Measurements from ENCODE around the gene MTG2.

DNA sequence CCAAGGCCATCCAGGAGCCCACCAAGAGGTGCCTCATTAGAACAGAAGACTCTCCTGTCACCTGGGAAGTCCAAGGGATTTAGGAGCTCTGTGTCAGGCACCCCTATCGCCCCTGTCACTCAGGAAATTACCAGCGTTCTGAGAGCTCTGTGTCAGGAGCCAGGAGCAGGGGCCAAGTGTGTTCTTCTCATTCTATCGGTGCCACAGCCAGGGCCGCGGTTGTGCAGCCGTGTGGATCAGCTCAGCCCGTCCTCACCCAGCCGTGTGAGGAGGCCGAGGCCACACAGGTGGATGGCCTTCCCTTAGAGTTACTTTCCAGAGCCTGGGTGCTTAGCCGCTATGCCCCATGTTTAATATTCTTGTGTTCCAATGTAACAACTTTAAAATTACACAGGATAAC is 9.8 kb downstream of the MTG2 start:
- TF ChIP-seq CTCF (IDR thresholded peaks at IDR 0.05) (no peak), POLR2A (IDR thresholded peaks at IDR 0.05) (no peak)

All from lower leg skin (tissue), 3 donors.